ENCODE measurements around the gene CCNG1. TPM values are rescaled to one million over a fixed set of nuclear protein-coding genes. Genes with fewer than 3 reads are reported as not detected.
A peak's percentile ranks its signal among the peaks of the same experiment; 100 is the strongest.
"Not testable (repeated sequence)": the region's sequence is repeated elsewhere in the genome, so short reads cannot be mapped to it uniquely, and the experiment has no call there.

CCNG1 gene
- total RNA-seq, 1 donor from 2014 or later = 250 TPM

GRCh38 chr5:163409384-163409783 lies 28.0 kb upstream of the CCNG1 start:
- no peak for TF ChIP-seq CTCF (IDR thresholded peaks at IDR 0.05; ENCODE audit: unreplicated experiment)
- H3K36me3 Mint-ChIP-seq (ENCODE audit: insufficient read depth) = no peaks in the 10 kb centered on the region
- H3K4me3 Mint-ChIP-seq (ENCODE audit: low read depth) = no peak overlapping the region
- H3K27ac Mint-ChIP-seq = no peak overlapping the region
- H3K27me3 Mint-ChIP-seq = peaks cover 3% of the 10 kb centered on the region
- DNase-seq (ENCODE audit: low spot score, unreplicated experiment) = no peak
- no peaks in the 10 kb centered on the region for H3K9me3 Mint-ChIP-seq (ENCODE audit: low read depth)
- peaks cover 11% of the 10 kb centered on the region for H3K4me1 Mint-ChIP-seq (ENCODE audit: low read depth)

GRCh38 chr5:163410505-163410904 lies 26.9 kb upstream of the CCNG1 start:
- Mint-ChIP-seq H3K9me3 (ENCODE audit: low read depth) (no peaks in the 10 kb centered on the region), H3K4me1 (ENCODE audit: low read depth) (peaks cover 11% of the 10 kb centered on the region), H3K27me3 (peaks cover 3% of the 10 kb centered on the region), H3K36me3 (ENCODE audit: insufficient read depth) (no peaks in the 10 kb centered on the region), H3K4me3 (ENCODE audit: low read depth) (no peak overlapping the region), H3K27ac (no peak overlapping the region)
- no peak for DNase-seq (ENCODE audit: low spot score, unreplicated experiment)
- TF ChIP-seq CTCF (IDR thresholded peaks at IDR 0.05; ENCODE audit: unreplicated experiment) = no peak

- Mint-ChIP-seq H3K4me1 (ENCODE audit: low read depth) (peaks cover 13% of the 10 kb centered on the region), H3K4me3 (ENCODE audit: low read depth) (peak overlapping the region; percentile 60)
- DNase-seq (ENCODE audit: low spot score, unreplicated experiment); H3K36me3 Mint-ChIP-seq (ENCODE audit: insufficient read depth); H3K9me3 Mint-ChIP-seq (ENCODE audit: low read depth); H3K27me3 Mint-ChIP-seq; H3K27ac Mint-ChIP-seq: not testable (repeated sequence)
Measured at GRCh38 chr5:163415673-163416072, 21.7 kb upstream of the CCNG1 start.

GRCh38 chr5:163424836-163425235 lies 12.6 kb upstream of the CCNG1 start:
- TF ChIP-seq CTCF (IDR thresholded peaks at IDR 0.05; ENCODE audit: unreplicated experiment) = no peak
- Mint-ChIP-seq H3K27me3 (no peaks in the 10 kb centered on the region), H3K36me3 (ENCODE audit: insufficient read depth) (no peaks in the 10 kb centered on the region), H3K9me3 (ENCODE audit: low read depth) (peaks cover 13% of the 10 kb centered on the region), H3K27ac (no peak overlapping the region), H3K4me3 (ENCODE audit: low read depth) (no peak overlapping the region), H3K4me1 (ENCODE audit: low read depth) (no peaks in the 10 kb centered on the region)
- no peak for DNase-seq (ENCODE audit: low spot score, unreplicated experiment)

GRCh38 chr5:163426128-163426527 lies 11.3 kb upstream of the CCNG1 start:
- H3K4me3 Mint-ChIP-seq (ENCODE audit: low read depth); H3K36me3 Mint-ChIP-seq (ENCODE audit: insufficient read depth): not testable (repeated sequence)

GRCh38 chr5:163432544-163432943 lies 4.9 kb upstream of the CCNG1 start:
- peaks cover 28% of the 10 kb centered on the region for H3K4me1 Mint-ChIP-seq (ENCODE audit: low read depth)
- H3K27me3 Mint-ChIP-seq = no peaks in the 10 kb centered on the region
- no peak for TF ChIP-seq CTCF (IDR thresholded peaks at IDR 0.05; ENCODE audit: unreplicated experiment)
- H3K36me3 Mint-ChIP-seq (ENCODE audit: insufficient read depth) = no peaks in the 10 kb centered on the region
- H3K9me3 Mint-ChIP-seq (ENCODE audit: low read depth) = peaks cover 8% of the 10 kb centered on the region
- H3K27ac Mint-ChIP-seq = peak overlapping the region; percentile 54
- DNase-seq (ENCODE audit: low spot score, unreplicated experiment) = no peak
- no peak overlapping the region for H3K4me3 Mint-ChIP-seq (ENCODE audit: low read depth)

More at GRCh38 chr5:163426128-163426527, 11.3 kb upstream of the CCNG1 start:
- DNase-seq (ENCODE audit: low spot score, unreplicated experiment); H3K4me1 Mint-ChIP-seq (ENCODE audit: low read depth); H3K27ac Mint-ChIP-seq; H3K27me3 Mint-ChIP-seq: not testable (repeated sequence)
- H3K9me3 Mint-ChIP-seq (ENCODE audit: low read depth) = peaks cover 13% of the 10 kb centered on the region
